A673 (cell line): Measurements from ENCODE around the gene MOK.

Source experiments
- EZH2 ChIP-seq: fragments of 200-600 bp; sonication (generic); IDR thresholded peaks from 2 replicates; pipeline ENCODE4 v1.6.1; 2017; ENCODE audit warnings: borderline replicate concordance, low read depth, mild to moderate bottlenecking, mixed read lengths, antibody characterized with exemption, low read length; ENCODE audit not compliant: poor library complexity, severe bottlenecking
- TF ChIP-seq, protein P1 (sequence below): fragments of 300-800, 200-600 bp; sonication (generic); conservative IDR thresholded peaks from 2 replicates; pipeline ENCODE4 v1.5.1; 2017; ENCODE audit warnings: low read depth, mild to moderate bottlenecking, antibody characterized with exemption, low read length, moderate library complexity, mixed read lengths

DNA sequence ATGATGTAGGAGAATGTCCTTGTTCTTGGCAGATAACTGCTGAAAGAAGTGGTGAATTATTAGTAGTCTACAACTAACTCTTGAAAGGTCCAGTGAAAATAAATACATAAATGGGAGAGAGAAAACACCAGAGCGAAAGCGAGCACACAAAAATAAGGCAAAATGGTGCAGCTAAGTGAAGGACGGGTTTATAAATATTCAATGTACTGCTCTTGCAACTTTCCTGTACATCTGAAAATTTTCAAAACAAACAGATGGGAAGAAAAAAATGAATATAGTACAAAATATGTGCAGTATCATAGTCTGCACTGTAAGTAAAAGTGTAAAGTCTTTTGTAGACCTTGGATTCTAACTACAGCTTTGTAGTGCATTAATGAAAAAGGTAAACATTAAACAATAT, 1.3 kb downstream of the MOK start:
- TF ChIP-seq, protein P1, sequence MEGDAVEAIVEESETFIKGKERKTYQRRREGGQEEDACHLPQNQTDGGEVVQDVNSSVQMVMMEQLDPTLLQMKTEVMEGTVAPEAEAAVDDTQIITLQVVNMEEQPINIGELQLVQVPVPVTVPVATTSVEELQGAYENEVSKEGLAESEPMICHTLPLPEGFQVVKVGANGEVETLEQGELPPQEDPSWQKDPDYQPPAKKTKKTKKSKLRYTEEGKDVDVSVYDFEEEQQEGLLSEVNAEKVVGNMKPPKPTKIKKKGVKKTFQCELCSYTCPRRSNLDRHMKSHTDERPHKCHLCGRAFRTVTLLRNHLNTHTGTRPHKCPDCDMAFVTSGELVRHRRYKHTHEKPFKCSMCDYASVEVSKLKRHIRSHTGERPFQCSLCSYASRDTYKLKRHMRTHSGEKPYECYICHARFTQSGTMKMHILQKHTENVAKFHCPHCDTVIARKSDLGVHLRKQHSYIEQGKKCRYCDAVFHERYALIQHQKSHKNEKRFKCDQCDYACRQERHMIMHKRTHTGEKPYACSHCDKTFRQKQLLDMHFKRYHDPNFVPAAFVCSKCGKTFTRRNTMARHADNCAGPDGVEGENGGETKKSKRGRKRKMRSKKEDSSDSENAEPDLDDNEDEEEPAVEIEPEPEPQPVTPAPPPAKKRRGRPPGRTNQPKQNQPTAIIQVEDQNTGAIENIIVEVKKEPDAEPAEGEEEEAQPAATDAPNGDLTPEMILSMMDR, result no peak
- TF ChIP-seq EZH2, result no peak
